K562 (cell line): ENCODE data around the gene GHR.

ENCODE experiments used
- EGR1 ChIP-seq: fragments of 450-650 bp; conservative IDR thresholded peaks from 2 replicates; pipeline ENCODE4 v1.6.1; 2017; ENCODE audit warnings: mild to moderate bottlenecking
- ELF1 ChIP-seq: fragments of 200-800 bp; sonication (Bioruptor generic); IDR thresholded peaks from 2 replicates; pipeline ENCODE4 v1.6.1; 2016; ENCODE audit warnings: missing genetic modification characterization, missing compliant biosample characterization
- HCFC1 ChIP-seq: IDR thresholded peaks from 2 replicates; pipeline ENCODE4 v1.6.1; 2012; ENCODE audit warnings: low read depth, low read length, improper control_type of control experiment
- JUN ChIP-seq, 2 experiments: sonication (generic) in 1 of 2; formaldehyde crosslinking in 1 of 2; IDR thresholded peaks; 2 replicates each; pipeline versions ENCODE4 v1.6.1 to v1.8.0; 2012 to 2022; ENCODE audit warnings: borderline replicate concordance in 2 of 2, mild to moderate bottlenecking in 2 of 2, improper control_type of control experiment in 1 of 2, low read depth in 1 of 2, low read length in 1 of 2, missing genetic modification reagents in 1 of 2
- SUPT5H ChIP-seq: fragments of 450-650 bp; IDR thresholded peaks from 2 replicates; pipeline ENCODE4 v1.6.1; 2016
- TAF1 ChIP-seq: IDR thresholded peaks from 2 replicates; pipeline ENCODE4 v1.6.1; 2011; ENCODE audit warnings: mild to moderate bottlenecking, low read length, moderate library complexity; ENCODE audit not compliant: insufficient read depth, control insufficient read depth, severe bottlenecking; ENCODE audit errors: extremely low read depth
- ZNF395 ChIP-seq: fragments of 200-800 bp; sonication (Bioruptor generic); IDR thresholded peaks from 2 replicates; pipeline ENCODE4 v1.6.1; 2017; ENCODE audit warnings: missing genetic modification characterization, missing compliant biosample characterization
- ZNF785 ChIP-seq: fragments of 250-450 bp; sonication (Bioruptor Pico); IDR thresholded peaks from 2 replicates; pipeline ENCODE4 v1.4.0; 2020; ENCODE audit warnings: mild to moderate bottlenecking

GRCh38 chr5:42587096-42587723 lies 164.0 kb downstream of the GHR start:
- TF ChIP-seq HCFC1 (no peak), TAF1 (no peak), JUN (IDR thresholded peaks at IDR 0.05; ENCODE audit: borderline replicate concordance, low read depth, low read length) (no peak), JUN (CRISPR knock-in tag; IDR thresholded peaks at IDR 0.05; ENCODE audit: borderline replicate concordance) (no peak), ZNF785 (CRISPR knock-in tag) (no peak), ELF1 (tag) (no peak), SUPT5H (no peak), EGR1 (no peak), ZNF395 (CRISPR knock-in tag) (no peak)
